NCI-H146 (cell line): Measurements from ENCODE around the gene TENM4.

Experiments used
- DNase-seq: peaks from one replicate; lab custom pipeline; 2025; lab: John Stamatoyannopoulos, UW

Gene TENM4

GRCh38 chr11:78812513-78813293 lies 628.1 kb downstream of the TENM4 start:
- no peak for DNase-seq

- no peak for DNase-seq
Measured at GRCh38 chr11:78810559-78811009, 630.2 kb downstream of the TENM4 start.

DNA sequence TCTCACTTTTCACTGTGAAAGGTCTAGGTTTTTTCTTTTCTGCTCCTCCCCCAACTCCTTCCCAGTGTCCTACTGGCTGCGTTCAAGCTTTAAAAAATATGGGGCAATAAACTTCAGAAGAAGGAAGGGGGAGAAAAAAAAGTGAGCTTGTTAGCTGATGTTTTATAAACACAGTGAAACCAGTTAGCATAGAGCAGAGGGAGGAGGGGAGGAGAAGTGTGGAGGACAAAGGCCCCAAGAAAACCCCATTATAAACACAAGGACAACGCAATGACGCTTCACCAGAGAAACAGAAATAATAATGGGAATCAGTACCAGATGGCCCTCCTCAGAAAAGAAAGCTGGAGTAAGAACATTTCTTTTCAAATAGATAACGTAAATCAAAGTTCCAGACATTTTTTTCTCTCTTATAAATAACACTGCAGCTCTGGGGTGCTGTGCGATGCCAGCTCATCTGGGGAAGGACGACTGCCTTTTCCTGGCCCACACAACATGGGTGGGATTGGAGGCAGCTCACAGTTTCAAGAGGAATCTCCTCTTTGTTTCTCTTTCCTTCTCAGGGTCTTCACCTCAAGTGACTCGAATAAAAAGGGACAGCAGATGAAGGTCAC lies 630.8 kb downstream of the TENM4 start:
- DNase-seq, result no peak

DNA sequence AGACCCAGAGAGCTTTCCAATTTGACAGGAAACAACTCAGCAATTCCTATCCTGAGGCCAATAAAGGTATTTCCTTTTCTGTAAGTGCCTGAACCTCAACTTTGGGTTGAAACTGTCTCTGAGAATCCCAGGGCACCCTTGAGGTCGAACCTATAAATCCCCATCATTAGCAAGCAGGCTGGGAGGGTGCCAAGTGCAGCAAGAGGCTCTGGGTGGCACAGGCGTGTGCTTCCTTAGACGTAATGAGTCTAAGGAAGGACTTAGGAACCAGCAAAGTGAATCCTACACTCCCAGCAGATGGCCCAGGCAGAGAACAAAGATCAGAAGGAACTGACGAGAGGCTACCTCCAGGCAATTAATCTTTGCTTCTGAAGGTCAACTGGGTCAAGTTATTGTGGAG lies 631.9 kb downstream of the TENM4 start:
- no peak for DNase-seq

DNA sequence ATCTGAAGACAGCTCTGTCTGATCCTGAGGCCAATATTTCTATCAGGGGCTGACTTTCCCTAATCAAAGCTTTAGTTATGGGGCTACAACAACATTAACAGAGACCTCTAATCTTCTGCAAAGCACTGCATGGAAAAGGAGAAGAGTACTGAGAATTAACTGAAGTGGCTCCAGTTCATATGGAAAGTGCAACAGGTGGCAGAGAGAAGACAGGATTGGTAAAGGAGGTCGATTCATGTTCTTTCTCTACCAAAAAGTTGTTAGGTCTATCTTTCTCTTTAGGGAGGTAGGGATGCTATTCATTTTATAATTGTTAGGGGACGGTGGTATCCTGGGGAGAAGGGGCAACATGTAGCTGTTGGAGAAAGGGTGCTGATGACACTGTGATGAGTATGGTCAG lies 633.5 kb downstream of the TENM4 start:
- no peak for DNase-seq

DNA sequence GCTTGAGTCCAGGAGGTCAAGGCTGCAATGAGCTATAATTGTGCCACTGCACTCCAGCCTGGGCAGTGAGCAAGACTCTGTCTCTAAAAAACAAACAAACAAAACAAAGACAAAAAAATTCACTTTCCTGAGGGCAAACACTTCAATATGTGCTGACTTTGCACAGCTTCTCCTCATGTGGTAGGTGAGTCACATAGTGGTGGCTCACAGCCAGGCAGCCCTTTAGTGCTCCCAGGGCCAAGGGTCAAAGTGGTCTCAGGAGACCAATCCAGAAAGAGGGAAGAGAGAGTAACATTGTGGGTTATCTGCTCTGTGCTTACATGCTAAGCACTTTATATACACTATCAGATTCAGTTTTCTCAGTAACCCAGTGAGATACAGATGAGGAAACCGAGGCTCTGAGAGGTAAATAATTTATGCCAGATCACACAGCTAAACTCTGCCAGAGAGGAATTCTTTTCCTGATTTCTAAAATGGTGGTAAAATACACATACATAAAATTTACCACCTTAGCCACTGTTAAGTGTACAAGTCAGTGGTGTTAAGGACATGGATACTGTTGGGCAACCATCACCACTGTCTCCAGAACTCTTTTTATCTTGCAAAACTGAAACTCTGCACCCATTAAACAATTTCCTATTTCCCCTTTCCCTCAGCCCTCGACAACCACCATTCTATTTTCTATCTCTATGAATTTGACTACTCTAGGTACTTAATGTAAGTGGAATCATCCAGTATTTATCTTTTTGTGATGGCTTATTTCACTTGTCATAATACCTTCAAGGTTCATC lies 634.4 kb downstream of the TENM4 start:
- no peak for DNase-seq

- no peak for DNase-seq
Measured at GRCh38 chr11:78804991-78805390, 635.8 kb downstream of the TENM4 start.

GRCh38 chr11:78803995-78804394 lies 636.8 kb downstream of the TENM4 start:
- no peak for DNase-seq

DNA sequence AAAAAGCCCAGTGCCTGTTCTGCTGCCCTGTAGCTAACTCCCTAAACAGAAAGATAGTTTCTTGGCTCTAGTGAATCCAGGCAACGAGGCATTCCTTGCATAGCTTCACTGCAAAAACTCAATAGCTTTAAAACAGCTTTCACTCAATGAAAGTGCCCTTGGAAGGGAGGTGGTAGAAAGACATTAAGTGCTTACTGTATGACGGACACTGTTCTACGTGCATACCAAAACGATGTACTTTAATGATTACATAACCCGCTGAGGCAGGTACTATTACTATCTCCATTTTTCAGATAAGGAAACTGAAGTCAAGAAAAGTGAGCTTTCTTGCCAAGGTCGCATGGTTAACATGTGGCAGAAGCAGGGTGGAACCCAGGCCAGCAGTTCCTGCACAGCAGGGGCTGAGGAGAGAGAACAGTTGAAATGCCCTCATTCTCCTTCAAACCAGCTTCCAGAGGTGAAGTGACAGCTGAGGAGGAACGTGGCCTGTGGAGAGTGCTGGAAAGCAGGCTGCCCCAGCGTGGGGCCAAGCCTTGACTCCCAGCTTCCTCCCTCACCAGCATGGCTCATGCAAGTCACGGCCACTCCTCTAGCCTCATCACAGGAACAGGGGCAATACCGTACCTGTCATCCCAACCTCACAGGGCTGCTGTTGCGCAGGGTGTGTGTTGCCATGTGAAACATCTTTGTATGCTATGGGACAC lies 638.6 kb downstream of the TENM4 start:
- no peak for DNase-seq

DNA sequence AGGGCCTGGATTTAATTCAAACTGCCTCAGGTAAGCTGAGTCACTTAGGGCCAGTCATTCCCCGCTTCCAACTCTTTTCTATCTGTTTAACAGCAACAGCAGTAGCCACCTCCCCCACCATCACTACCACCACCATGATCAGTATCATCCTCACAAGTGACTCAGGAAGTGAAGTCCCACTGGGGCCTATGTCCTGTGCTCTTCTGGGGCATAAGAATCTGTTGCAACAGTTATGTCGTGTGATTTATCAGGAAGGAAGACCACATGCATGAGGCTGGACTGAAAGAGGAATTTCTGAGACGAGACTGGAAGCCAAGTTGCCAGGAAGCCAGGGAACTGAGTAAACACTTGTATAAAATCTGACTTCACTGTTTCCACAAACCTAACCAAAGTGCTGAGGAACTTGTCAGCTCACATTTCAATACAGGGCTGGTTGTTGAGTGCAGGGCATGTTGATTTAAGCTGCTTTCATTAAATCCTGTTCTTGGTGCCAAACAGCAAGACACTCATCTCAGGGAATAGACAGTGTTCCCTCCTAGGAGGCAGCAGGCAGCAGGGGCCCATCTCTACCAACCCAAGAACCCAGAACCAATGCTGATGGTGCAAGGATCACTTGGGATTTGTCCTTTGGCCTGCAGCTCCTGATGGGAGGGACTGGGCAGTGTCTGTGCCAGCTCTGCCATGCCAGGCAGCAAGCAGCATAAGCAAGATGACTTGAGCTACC lies 639.5 kb downstream of the TENM4 start:
- DNase-seq, result no peak

- DNase-seq, result no peak
Measured at GRCh38 chr11:78800756-78801155, 640.1 kb downstream of the TENM4 start.

- no peak for DNase-seq
Measured at GRCh38 chr11:78800096-78800690, 640.6 kb downstream of the TENM4 start.

DNA sequence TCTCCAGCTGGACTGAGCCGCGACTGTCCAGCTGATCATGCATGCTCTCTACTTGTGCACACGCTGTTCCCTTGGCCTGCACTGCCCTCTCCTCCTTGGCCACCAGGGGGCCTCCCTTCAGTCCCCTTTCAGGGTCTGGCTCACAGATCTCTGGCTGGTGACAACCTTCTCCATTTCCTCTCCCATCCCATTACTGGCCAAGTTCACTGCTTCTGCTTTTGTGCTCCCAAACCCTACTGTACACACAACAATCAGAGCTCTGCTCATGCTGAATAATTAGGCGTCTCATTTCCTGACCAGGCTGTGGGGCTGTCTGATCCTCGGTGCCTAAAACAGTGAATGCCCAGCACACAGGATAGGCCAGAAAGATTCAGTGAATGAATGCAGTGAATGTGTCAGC lies 642.2 kb downstream of the TENM4 start:
- DNase-seq, result peak; percentile 62

GRCh38 chr11:78797559-78797958 lies 643.3 kb downstream of the TENM4 start:
- no peak for DNase-seq

- no peak for DNase-seq
Measured at GRCh38 chr11:78796956-78797355, 643.9 kb downstream of the TENM4 start.

DNA sequence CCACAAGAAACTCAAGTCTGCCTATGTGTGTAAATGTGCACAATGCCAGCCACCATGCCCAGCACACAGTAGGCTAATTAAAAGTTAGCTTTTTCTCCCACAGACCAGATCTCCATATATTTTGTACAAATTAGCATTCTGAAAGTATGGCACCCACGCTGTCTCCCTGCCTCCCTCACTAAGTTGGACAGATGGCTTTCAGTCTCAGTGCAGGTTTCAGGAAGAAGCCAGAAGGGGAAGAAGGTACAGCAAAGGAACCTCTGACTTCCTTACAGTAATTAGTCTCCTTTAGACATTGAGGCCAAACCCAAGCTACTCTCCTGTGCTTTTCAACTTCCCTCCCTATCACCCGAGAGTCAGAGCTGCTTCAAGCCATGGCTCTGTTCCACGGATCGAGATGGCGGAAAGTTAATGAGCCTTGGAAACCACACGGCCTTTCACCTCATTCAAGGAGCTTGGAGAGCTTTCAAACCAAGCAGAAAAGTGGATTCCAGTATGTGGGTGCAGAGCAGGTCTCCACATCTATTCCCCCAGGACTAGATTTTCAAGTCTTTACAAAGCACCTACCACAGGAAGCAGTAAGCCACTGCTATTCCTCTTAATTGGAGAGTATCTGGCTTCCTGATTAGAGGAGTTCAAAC lies 645.1 kb downstream of the TENM4 start:
- DNase-seq, result no peak

GRCh38 chr11:78791964-78792363 lies 648.9 kb downstream of the TENM4 start:
- DNase-seq, result no peak

DNA sequence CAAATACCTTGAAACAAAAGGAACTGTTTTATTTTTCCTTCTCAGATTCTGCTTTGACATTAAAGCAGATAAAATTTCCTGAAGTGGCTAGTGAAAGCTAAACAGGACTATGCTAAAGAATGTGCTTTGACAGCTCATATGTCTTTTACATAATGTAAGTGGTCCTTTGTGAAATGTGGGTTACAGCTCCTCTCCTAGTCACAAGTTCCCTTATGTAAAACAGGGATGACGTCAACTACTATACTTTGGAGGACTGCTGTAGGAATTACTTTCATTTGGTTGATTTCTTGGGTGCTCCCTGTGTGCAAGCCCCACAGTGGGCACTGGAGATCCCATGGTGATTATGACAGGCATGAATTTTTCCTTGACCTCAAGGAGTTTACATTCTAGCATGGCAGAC lies 649.6 kb downstream of the TENM4 start:
- no peak for DNase-seq

GRCh38 chr11:78790784-78791183 lies 650.0 kb downstream of the TENM4 start:
- no peak for DNase-seq

DNA sequence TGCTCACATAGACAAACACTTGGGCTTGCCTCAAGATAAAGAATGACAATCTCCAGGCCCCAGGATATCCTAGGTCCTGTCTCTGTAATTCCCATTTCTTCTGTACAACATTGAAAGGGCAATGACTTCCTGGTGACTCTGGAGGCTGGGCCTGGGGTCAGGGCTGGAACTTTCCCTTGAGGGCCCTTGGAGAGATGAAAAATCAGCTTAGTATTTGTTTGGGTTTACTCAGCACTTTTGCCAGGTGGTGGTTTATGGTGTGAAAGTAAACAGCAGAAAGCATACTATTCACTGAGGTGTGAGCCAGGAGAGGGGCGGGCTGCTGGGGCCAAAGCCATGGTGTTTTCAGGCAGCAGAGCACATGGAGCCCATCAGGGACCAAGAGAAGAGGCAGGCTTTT lies 651.5 kb downstream of the TENM4 start:
- peak; percentile 43 for DNase-seq

DNA sequence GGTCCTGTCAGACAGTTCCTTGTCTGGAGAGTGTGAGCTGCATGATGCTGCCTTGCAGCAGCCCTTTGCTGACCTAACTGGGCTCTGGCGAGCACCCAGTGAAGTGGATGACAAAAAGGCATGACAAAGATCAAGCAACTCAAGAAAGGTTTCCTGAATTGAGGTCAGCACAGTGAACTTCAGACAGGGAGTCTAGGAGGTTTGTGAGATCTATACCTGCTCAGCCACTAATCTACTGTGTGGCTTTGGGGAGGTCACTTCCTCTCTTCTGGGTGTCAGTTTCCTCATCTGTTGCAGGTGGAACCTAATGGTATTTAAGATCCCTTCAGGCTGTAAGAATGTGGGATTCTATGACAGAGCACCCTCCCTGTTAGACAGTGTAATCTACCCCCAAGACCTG lies 652.3 kb downstream of the TENM4 start:
- DNase-seq, result no peak
